ENCODE data around the gene SGK1. TPM values are rescaled to one million over a fixed set of nuclear protein-coding genes. Genes with fewer than 3 reads are reported as not detected.
"Not testable (repeated sequence)": the region's sequence is repeated elsewhere in the genome, so short reads cannot be mapped to it uniquely, and the experiment has no call there.

SGK1 gene
- polyA plus RNA-seq, 1 donor from 2014 or later = 10.3 TPM

- Histone ChIP-seq H3K9me3 (ENCODE audit: low read length) (no peaks in the 10 kb centered on the region), H3K27me3 (ENCODE audit: insufficient read depth, low read depth, low read length) (no peaks in the 10 kb centered on the region), H3K4me3 (ENCODE audit: low read length) (no peak overlapping the region), H4K20me1 (ENCODE audit: insufficient read depth) (no peaks in the 10 kb centered on the region), H3K4me2 (ENCODE audit: low read length) (no peak overlapping the region), H3K9ac (ENCODE audit: low read length) (no peak overlapping the region), H3K36me3 (ENCODE audit: insufficient read depth, low read length) (no peaks in the 10 kb centered on the region), H3K27ac (ENCODE audit: low read length) (no peak overlapping the region), H3K9me2 (ENCODE audit: insufficient read depth, low read length) (no peaks in the 10 kb centered on the region), H3F3A (ENCODE audit: insufficient read depth, low read length, poor library complexity, severe bottlenecking) (peaks cover 6% of the 10 kb centered on the region), H2AFZ (ENCODE audit: low read depth, low read length) (no peak overlapping the region), H3K79me2 (replicated peaks; ENCODE audit: insufficient read depth, low read length) (no peaks in the 10 kb centered on the region)
- no peak for TF ChIP-seq EP300 (conservative IDR thresholded peaks at IDR 0.05; ENCODE audit: poor library complexity, severe bottlenecking)
Measured at GRCh38 chr6:134322216-134322615, 4.3 kb upstream of the SGK1 start.

DNA sequence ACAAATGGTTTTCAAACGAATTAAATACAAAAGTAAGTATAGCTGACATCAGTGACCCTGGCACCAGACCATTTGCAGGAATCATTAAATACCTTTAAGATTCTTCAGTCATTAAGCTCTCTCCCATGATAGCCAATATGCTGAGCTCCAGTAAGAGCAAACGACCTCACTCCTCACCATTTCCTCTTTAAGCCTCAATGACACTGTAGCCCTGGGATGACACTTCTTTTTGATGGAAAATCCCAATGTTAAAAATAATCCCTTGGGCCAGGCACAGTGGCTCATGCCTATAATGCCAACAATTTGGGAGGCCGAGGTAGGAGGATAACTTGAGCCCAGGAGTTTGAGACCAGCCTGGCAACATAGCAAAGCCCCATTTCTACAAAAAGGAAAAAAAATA, 3.3 kb upstream of the SGK1 start:
- Histone ChIP-seq H3K27ac (ENCODE audit: low read length) (no peak overlapping the region), H3K9me3 (ENCODE audit: low read length) (no peaks in the 10 kb centered on the region), H3K36me3 (ENCODE audit: insufficient read depth, low read length) (no peaks in the 10 kb centered on the region), H3F3A (ENCODE audit: insufficient read depth, low read length, poor library complexity, severe bottlenecking) (peaks cover 6% of the 10 kb centered on the region), H3K27me3 (ENCODE audit: insufficient read depth, low read depth, low read length) (no peaks in the 10 kb centered on the region), H3K9ac (ENCODE audit: low read length) (no peak overlapping the region), H2AFZ (ENCODE audit: low read depth, low read length) (no peak overlapping the region), H3K4me3 (ENCODE audit: low read length) (no peak overlapping the region), H3K4me2 (ENCODE audit: low read length) (no peak overlapping the region), H3K9me2 (ENCODE audit: insufficient read depth, low read length) (no peaks in the 10 kb centered on the region), H3K79me2 (replicated peaks; ENCODE audit: insufficient read depth, low read length) (no peaks in the 10 kb centered on the region), H4K20me1 (ENCODE audit: insufficient read depth) (no peaks in the 10 kb centered on the region)
- no peak for TF ChIP-seq EP300 (conservative IDR thresholded peaks at IDR 0.05; ENCODE audit: poor library complexity, severe bottlenecking)
- TF ChIP-seq EZH2 (IDR thresholded peaks at IDR 0.05; ENCODE audit: borderline replicate concordance, insufficient read depth, low read length, poor library complexity, severe bottlenecking) = no peak
- no peak for TF ChIP-seq SMC3 (conservative IDR thresholded peaks at IDR 0.05; ENCODE audit: poor library complexity)
- no peak for TF ChIP-seq MXI1 (conservative IDR thresholded peaks at IDR 0.05; ENCODE audit: poor library complexity, severe bottlenecking)
- TF ChIP-seq, protein P1, sequence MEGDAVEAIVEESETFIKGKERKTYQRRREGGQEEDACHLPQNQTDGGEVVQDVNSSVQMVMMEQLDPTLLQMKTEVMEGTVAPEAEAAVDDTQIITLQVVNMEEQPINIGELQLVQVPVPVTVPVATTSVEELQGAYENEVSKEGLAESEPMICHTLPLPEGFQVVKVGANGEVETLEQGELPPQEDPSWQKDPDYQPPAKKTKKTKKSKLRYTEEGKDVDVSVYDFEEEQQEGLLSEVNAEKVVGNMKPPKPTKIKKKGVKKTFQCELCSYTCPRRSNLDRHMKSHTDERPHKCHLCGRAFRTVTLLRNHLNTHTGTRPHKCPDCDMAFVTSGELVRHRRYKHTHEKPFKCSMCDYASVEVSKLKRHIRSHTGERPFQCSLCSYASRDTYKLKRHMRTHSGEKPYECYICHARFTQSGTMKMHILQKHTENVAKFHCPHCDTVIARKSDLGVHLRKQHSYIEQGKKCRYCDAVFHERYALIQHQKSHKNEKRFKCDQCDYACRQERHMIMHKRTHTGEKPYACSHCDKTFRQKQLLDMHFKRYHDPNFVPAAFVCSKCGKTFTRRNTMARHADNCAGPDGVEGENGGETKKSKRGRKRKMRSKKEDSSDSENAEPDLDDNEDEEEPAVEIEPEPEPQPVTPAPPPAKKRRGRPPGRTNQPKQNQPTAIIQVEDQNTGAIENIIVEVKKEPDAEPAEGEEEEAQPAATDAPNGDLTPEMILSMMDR (IDR thresholded peaks at IDR 0.05; ENCODE audit: poor library complexity, severe bottlenecking) = no peak
- no peak for TF ChIP-seq TAF1 (IDR thresholded peaks at IDR 0.05; ENCODE audit: low read depth)
- TF ChIP-seq, protein P2, sequence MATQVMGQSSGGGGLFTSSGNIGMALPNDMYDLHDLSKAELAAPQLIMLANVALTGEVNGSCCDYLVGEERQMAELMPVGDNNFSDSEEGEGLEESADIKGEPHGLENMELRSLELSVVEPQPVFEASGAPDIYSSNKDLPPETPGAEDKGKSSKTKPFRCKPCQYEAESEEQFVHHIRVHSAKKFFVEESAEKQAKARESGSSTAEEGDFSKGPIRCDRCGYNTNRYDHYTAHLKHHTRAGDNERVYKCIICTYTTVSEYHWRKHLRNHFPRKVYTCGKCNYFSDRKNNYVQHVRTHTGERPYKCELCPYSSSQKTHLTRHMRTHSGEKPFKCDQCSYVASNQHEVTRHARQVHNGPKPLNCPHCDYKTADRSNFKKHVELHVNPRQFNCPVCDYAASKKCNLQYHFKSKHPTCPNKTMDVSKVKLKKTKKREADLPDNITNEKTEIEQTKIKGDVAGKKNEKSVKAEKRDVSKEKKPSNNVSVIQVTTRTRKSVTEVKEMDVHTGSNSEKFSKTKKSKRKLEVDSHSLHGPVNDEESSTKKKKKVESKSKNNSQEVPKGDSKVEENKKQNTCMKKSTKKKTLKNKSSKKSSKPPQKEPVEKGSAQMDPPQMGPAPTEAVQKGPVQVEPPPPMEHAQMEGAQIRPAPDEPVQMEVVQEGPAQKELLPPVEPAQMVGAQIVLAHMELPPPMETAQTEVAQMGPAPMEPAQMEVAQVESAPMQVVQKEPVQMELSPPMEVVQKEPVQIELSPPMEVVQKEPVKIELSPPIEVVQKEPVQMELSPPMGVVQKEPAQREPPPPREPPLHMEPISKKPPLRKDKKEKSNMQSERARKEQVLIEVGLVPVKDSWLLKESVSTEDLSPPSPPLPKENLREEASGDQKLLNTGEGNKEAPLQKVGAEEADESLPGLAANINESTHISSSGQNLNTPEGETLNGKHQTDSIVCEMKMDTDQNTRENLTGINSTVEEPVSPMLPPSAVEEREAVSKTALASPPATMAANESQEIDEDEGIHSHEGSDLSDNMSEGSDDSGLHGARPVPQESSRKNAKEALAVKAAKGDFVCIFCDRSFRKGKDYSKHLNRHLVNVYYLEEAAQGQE (IDR thresholded peaks at IDR 0.05; ENCODE audit: borderline replicate concordance) = no peak
- TF ChIP-seq RAD21 (conservative IDR thresholded peaks at IDR 0.05) = no peak
- TF ChIP-seq POLR2AphosphoS5 (IDR thresholded peaks at IDR 0.05) = no peak

DNA sequence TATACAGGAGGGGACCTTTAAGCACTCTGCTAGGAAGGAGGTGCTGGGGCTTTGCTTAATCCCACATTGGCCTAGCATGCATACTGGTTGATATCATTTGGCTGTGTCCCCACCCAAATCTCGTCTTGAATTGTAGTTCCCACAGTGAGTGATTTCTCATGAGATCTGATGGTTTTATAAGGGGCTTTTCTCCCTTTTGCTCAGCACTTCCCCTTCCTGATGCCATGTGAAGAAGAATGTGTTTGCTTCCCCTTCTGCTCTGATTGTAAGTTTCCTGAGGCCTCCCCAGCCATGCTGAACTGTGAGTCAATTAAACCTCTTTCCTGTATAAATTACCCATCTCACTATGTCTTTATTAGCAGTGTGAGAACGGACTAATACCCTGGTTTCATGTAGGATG, 1.8 kb upstream of the SGK1 start:
- not testable (repeated sequence) for H4K20me1 ChIP-seq (ENCODE audit: insufficient read depth); H3K4me2 ChIP-seq (ENCODE audit: low read length); H3F3A ChIP-seq (ENCODE audit: insufficient read depth, low read length, poor library complexity, severe bottlenecking); H3K9me2 ChIP-seq (ENCODE audit: insufficient read depth, low read length); H3K27ac ChIP-seq (ENCODE audit: low read length); H3K4me3 ChIP-seq (ENCODE audit: low read length); H2AFZ ChIP-seq (ENCODE audit: low read depth, low read length); H3K9ac ChIP-seq (ENCODE audit: low read length); H3K36me3 ChIP-seq (ENCODE audit: insufficient read depth, low read length); H3K9me3 ChIP-seq (ENCODE audit: low read length); H3K27me3 ChIP-seq (ENCODE audit: insufficient read depth, low read depth, low read length); H3K79me2 ChIP-seq (replicated peaks; ENCODE audit: insufficient read depth, low read length)
